KMS-11 (cell line): Measurements from ENCODE around the gene MELK.

Experiments
- H2AFZ ChIP-seq: fragments of 200-600 bp; sonication (generic); 2 replicates; pipeline ENCODE4 v1.6.1; 2016; ENCODE audit warnings: antibody characterized with exemption, mixed run types, low read depth
- H3K27ac ChIP-seq: fragments of 200-600 bp; sonication (generic); 2 replicates; pipeline ENCODE4 v1.6.1; 2016; ENCODE audit warnings: mild to moderate bottlenecking, mixed run types
- H3K27me3 ChIP-seq: fragments of 200-600 bp; sonication (generic); 2 replicates; pipeline ENCODE4 v1.6.1; 2017; ENCODE audit warnings: mild to moderate bottlenecking, low read depth, mixed run types, moderate library complexity; ENCODE audit not compliant: insufficient read depth
- H3K36me3 ChIP-seq: fragments of 200-600 bp; sonication (generic); 2 replicates; pipeline ENCODE4 v1.6.1; 2017; ENCODE audit warnings: mild to moderate bottlenecking, mixed run types; ENCODE audit not compliant: insufficient read depth
- H3K4me1 ChIP-seq: fragments of 200-600 bp; sonication (generic); 2 replicates; pipeline ENCODE4 v1.6.1; 2016; ENCODE audit warnings: mild to moderate bottlenecking, low read depth, mixed run types; ENCODE audit not compliant: poor library complexity, severe bottlenecking
- H3K4me2 ChIP-seq: fragments of 200-600 bp; sonication (generic); 2 replicates; pipeline ENCODE4 v1.7.0; 2016; ENCODE audit warnings: mild to moderate bottlenecking, mixed run types
- H3K4me3 ChIP-seq: fragments of 200-600 bp; sonication (generic); IDR thresholded peaks from 2 replicates; pipeline ENCODE4 v1.6.1; 2017; ENCODE audit warnings: low read depth, low read length, mixed read lengths; ENCODE audit not compliant: insufficient read depth
- H3K79me2 ChIP-seq: fragments of 200-600 bp; sonication (generic); 2 replicates; pipeline ENCODE4 v1.6.1; 2016; ENCODE audit warnings: low read depth, mixed run types; ENCODE audit not compliant: insufficient read depth
- H3K9ac ChIP-seq: fragments of 200-600 bp; sonication (generic); 2 replicates; pipeline ENCODE4 v1.6.1; 2016; ENCODE audit warnings: mild to moderate bottlenecking, mixed run types
- H4K20me1 ChIP-seq: fragments of 200-600 bp; sonication (generic); 2 replicates; pipeline ENCODE4 v1.6.1; 2016; ENCODE audit warnings: mild to moderate bottlenecking, mixed run types; ENCODE audit not compliant: insufficient read depth
- CTCF ChIP-seq: fragments of 200-600 bp; sonication (generic); conservative IDR thresholded peaks from 2 replicates; pipeline ENCODE4 v1.6.1; 2017; ENCODE audit warnings: low read depth, mild to moderate bottlenecking, antibody characterized with exemption, low read length, moderate library complexity, mixed read lengths

MELK gene

GRCh38 chr9:36664806-36665205 is 92.1 kb downstream of the MELK start:
- H3K4me3 ChIP-seq = no peak overlapping the region
- no peaks in the 10 kb centered on the region for H4K20me1 ChIP-seq
- 0 out of 2 replicates have a peak, but pooled peaks cover 3% of the 10 kb centered on the region for H3K36me3 ChIP-seq
- no peak overlapping the region for H3K27ac ChIP-seq
- no peaks in the 10 kb centered on the region for H3K27me3 ChIP-seq
- H3K9ac ChIP-seq = no peak overlapping the region
- H3K4me1 ChIP-seq = peaks cover 33% of the 10 kb centered on the region
- no peak overlapping the region for H3K4me2 ChIP-seq
- no peaks in the 10 kb centered on the region for H3K79me2 ChIP-seq
- no peak overlapping the region for H2AFZ ChIP-seq
- no peak for TF ChIP-seq CTCF

GRCh38 chr9:36665387-36665786 is 92.7 kb downstream of the MELK start:
- peaks cover 33% of the 10 kb centered on the region for H3K4me1 ChIP-seq
- no peak overlapping the region for H3K4me3 ChIP-seq
- H2AFZ ChIP-seq = no peak overlapping the region
- no peaks in the 10 kb centered on the region for H3K27me3 ChIP-seq
- no peak for TF ChIP-seq CTCF
- H3K9ac ChIP-seq = no peak overlapping the region
- H3K4me2 ChIP-seq = no peak overlapping the region; the same call in 1 of the 2 replicates
- 0 out of 2 replicates have a peak, but pooled peaks cover 3% of the 10 kb centered on the region for H3K36me3 ChIP-seq
- H3K27ac ChIP-seq = no peak overlapping the region
- H4K20me1 ChIP-seq = no peaks in the 10 kb centered on the region
- no peaks in the 10 kb centered on the region for H3K79me2 ChIP-seq

- no peak for TF ChIP-seq CTCF
- Histone ChIP-seq H3K27ac (peak overlapping the region; percentile 39), H3K9ac (no peak overlapping the region), H3K4me2 (peak overlapping the region; percentile 46), H3K27me3 (no peaks in the 10 kb centered on the region), H2AFZ (no peak overlapping the region), H3K79me2 (no peaks in the 10 kb centered on the region), H3K4me1 (peaks cover 33% of the 10 kb centered on the region), H3K36me3 (0 out of 2 replicates have a peak, but pooled peaks cover 3% of the 10 kb centered on the region), H3K4me3 (no peak overlapping the region), H4K20me1 (no peaks in the 10 kb centered on the region)
Observed at GRCh38 chr9:36665921-36666431, 93.3 kb downstream of the MELK start.

- Histone ChIP-seq H4K20me1 (no peaks in the 10 kb centered on the region), H3K4me3 (no peak overlapping the region), H3K4me2 (no peak overlapping the region), H3K4me1 (peaks cover 2% of the 10 kb centered on the region), H3K27ac (no peak overlapping the region), H3K27me3 (no peaks in the 10 kb centered on the region), H3K9ac (no peak overlapping the region), H3K79me2 (no peaks in the 10 kb centered on the region), H3K36me3 (no peaks in the 10 kb centered on the region), H2AFZ (no peak overlapping the region)
- TF ChIP-seq CTCF = no peak
Observed at GRCh38 chr9:36671561-36671960, 98.9 kb downstream of the MELK start.
